ENCODE measurements around the gene NBDY.
"Not testable (repeated sequence)": the region's sequence is repeated elsewhere in the genome, so short reads cannot be mapped to it uniquely, and the experiment has no call there.

The NBDY gene

DNA sequence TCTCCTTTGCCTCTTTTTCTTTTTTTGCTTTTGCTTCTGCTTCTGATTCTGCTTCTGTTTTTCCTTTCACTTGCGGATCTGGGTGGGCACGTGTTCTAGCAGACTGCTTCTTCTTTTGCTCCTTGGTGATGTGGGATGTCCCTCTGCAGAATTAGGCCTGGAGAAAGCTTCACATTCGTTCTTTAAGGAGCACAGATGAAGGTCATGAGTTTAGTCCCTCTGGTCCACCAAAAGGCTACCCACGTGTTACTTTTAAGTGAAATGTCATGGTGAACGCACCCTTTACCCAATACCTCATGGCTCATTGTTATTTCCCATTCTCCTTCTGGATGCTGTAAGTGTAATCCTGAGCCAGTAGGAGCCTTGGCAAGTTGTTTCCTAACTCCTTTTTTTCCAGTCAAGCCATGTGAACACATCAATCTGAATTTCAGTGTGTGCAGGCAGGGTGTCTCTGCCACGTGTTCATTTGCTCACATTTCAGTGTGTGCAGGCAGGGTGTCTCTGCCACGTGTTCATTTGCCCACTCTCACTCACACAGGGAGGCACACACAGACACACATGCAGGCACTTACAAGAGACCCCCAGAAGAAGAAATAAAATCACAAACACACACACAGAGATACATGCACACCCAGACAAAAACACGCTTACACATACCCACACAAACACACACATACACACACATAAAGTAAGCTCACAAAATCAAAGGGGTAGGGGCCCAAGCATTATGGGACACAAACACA is 36.9 kb downstream of the NBDY start:
- no peaks in the 10 kb centered on the region for H3K79me1 ChIP-seq (ENCODE audit: low read length)
- no peaks in the 10 kb centered on the region for H3K4me1 ChIP-seq (ENCODE audit: control insufficient read depth, low read depth, low read length)
- H3K27ac ChIP-seq (ENCODE audit: low read depth, low read length), result no peak overlapping the region

GRCh38 chrX:56766554-56767347 is 37.7 kb downstream of the NBDY start:
- peak; percentile 75 for DNase-seq
- Histone ChIP-seq H3K56ac (ENCODE audit: low read length) (no peak overlapping the region), H3K36me3 (ENCODE audit: control insufficient read depth, insufficient read depth, low read length) (no peaks in the 10 kb centered on the region), H3K4me2 (ENCODE audit: low read length) (no peak overlapping the region), H3K4ac (ENCODE audit: low read depth, low read length) (no peak overlapping the region), H3K4me3 (ENCODE audit: low read length) (no peak overlapping the region), H2BK15ac (replicated peaks; ENCODE audit: low read depth) (no peak overlapping the region), H3K18ac (ENCODE audit: low read length) (no peak overlapping the region), H3K9ac (ENCODE audit: low read length) (no peak overlapping the region), H3K27ac (ENCODE audit: low read depth, low read length) (no peak overlapping the region), H2BK120ac (ENCODE audit: low read depth, low read length) (no peak overlapping the region), H3K4me1 (ENCODE audit: control insufficient read depth, low read depth, low read length) (no peaks in the 10 kb centered on the region), H2BK5ac (ENCODE audit: low read length) (no peak overlapping the region), H2AK5ac (ENCODE audit: low read length) (no peak overlapping the region), H3K79me2 (ENCODE audit: control insufficient read depth, insufficient read depth, low read length) (no peaks in the 10 kb centered on the region), H3K27me3 (ENCODE audit: insufficient read depth, low read length, poor library complexity) (no peaks in the 10 kb centered on the region), H4K5ac (ENCODE audit: low read length) (no peak overlapping the region), H4K8ac (ENCODE audit: low read depth, low read length) (no peak overlapping the region), H3K79me1 (ENCODE audit: low read length) (no peaks in the 10 kb centered on the region), H3K23ac (ENCODE audit: low read length) (no peak overlapping the region)
- WGBS (ENCODE audit: extremely low coverage, insufficient coverage, low lambda C conversion rate), result no CpG with 5 or more reads among the region's 16 CpGs

More for the DNA sequence above, 36.9 kb downstream of the NBDY start:
- Histone ChIP-seq H3K18ac (ENCODE audit: low read length) (no peak overlapping the region), H3K79me2 (ENCODE audit: control insufficient read depth, insufficient read depth, low read length) (no peaks in the 10 kb centered on the region), H3K9ac (ENCODE audit: low read length) (no peak overlapping the region), H3K27me3 (ENCODE audit: insufficient read depth, low read length, poor library complexity) (no peaks in the 10 kb centered on the region), H3K36me3 (ENCODE audit: control insufficient read depth, insufficient read depth, low read length) (no peaks in the 10 kb centered on the region), H3K56ac (ENCODE audit: low read length) (no peak overlapping the region), H3K4me2 (ENCODE audit: low read length) (no peak overlapping the region), H2BK120ac (ENCODE audit: low read depth, low read length) (no peak overlapping the region), H3K23ac (ENCODE audit: low read length) (no peak overlapping the region), H3K4ac (ENCODE audit: low read depth, low read length) (no peak overlapping the region), H3K4me3 (ENCODE audit: low read length) (no peak overlapping the region), H2BK15ac (replicated peaks; ENCODE audit: low read depth) (no peak overlapping the region), H4K5ac (ENCODE audit: low read length) (no peak overlapping the region), H4K8ac (ENCODE audit: low read depth, low read length) (no peak overlapping the region), H2AK5ac (ENCODE audit: low read length) (no peak overlapping the region), H2BK5ac (ENCODE audit: low read length) (no peak overlapping the region)
- no peak for DNase-seq
- WGBS (ENCODE audit: extremely low coverage, insufficient coverage, low lambda C conversion rate), result no CpG with 5 or more reads among the region's 8 CpGs

- not testable (repeated sequence) for H3K27me3 ChIP-seq (ENCODE audit: insufficient read depth, low read length, poor library complexity); H3K79me1 ChIP-seq (ENCODE audit: low read length); H4K8ac ChIP-seq (ENCODE audit: low read depth, low read length); H2AK5ac ChIP-seq (ENCODE audit: low read length); H3K4ac ChIP-seq (ENCODE audit: low read depth, low read length); H2BK120ac ChIP-seq (ENCODE audit: low read depth, low read length); H3K79me2 ChIP-seq (ENCODE audit: control insufficient read depth, insufficient read depth, low read length); H2BK5ac ChIP-seq (ENCODE audit: low read length); H2BK15ac ChIP-seq (replicated peaks; ENCODE audit: low read depth); DNase-seq; H3K4me2 ChIP-seq (ENCODE audit: low read length); H3K56ac ChIP-seq (ENCODE audit: low read length); H3K4me1 ChIP-seq (ENCODE audit: control insufficient read depth, low read depth, low read length); H3K36me3 ChIP-seq (ENCODE audit: control insufficient read depth, insufficient read depth, low read length); H3K9ac ChIP-seq (ENCODE audit: low read length); H3K27ac ChIP-seq (ENCODE audit: low read depth, low read length); H3K23ac ChIP-seq (ENCODE audit: low read length); H4K5ac ChIP-seq (ENCODE audit: low read length); H3K4me3 ChIP-seq (ENCODE audit: low read length); H3K18ac ChIP-seq (ENCODE audit: low read length)
- whole genome bisulfite sequencing (ENCODE audit: extremely low coverage, insufficient coverage, low lambda C conversion rate), result no CpG with 5 or more reads among the region's 45 CpGs
Observed at GRCh38 chrX:56767348-56768119, 38.5 kb downstream of the NBDY start.

- H3K79me2 ChIP-seq (ENCODE audit: control insufficient read depth, insufficient read depth, low read length); H3K9ac ChIP-seq (ENCODE audit: low read length); H3K4ac ChIP-seq (ENCODE audit: low read depth, low read length); H3K27me3 ChIP-seq (ENCODE audit: insufficient read depth, low read length, poor library complexity); H4K8ac ChIP-seq (ENCODE audit: low read depth, low read length); DNase-seq; H3K56ac ChIP-seq (ENCODE audit: low read length); H3K27ac ChIP-seq (ENCODE audit: low read depth, low read length); H2BK120ac ChIP-seq (ENCODE audit: low read depth, low read length); H3K4me2 ChIP-seq (ENCODE audit: low read length); H2BK15ac ChIP-seq (replicated peaks; ENCODE audit: low read depth); H3K4me3 ChIP-seq (ENCODE audit: low read length); H2AK5ac ChIP-seq (ENCODE audit: low read length); H3K23ac ChIP-seq (ENCODE audit: low read length); H2BK5ac ChIP-seq (ENCODE audit: low read length); H3K79me1 ChIP-seq (ENCODE audit: low read length); H3K18ac ChIP-seq (ENCODE audit: low read length); H4K5ac ChIP-seq (ENCODE audit: low read length); H3K4me1 ChIP-seq (ENCODE audit: control insufficient read depth, low read depth, low read length); H3K36me3 ChIP-seq (ENCODE audit: control insufficient read depth, insufficient read depth, low read length): not testable (repeated sequence)
- WGBS (ENCODE audit: extremely low coverage, insufficient coverage, low lambda C conversion rate), result no CpG with 5 or more reads among the region's 24 CpGs
Observed at GRCh38 chrX:56768120-56768660, 39.1 kb downstream of the NBDY start.

GRCh38 chrX:56772675-56773521 is 43.9 kb downstream of the NBDY start:
- H2BK15ac ChIP-seq (replicated peaks; ENCODE audit: low read depth); H3K9ac ChIP-seq (ENCODE audit: low read length); H3K79me1 ChIP-seq (ENCODE audit: low read length); H3K23ac ChIP-seq (ENCODE audit: low read length); H3K4ac ChIP-seq (ENCODE audit: low read depth, low read length); H3K18ac ChIP-seq (ENCODE audit: low read length); H3K27ac ChIP-seq (ENCODE audit: low read depth, low read length); H3K56ac ChIP-seq (ENCODE audit: low read length); H4K8ac ChIP-seq (ENCODE audit: low read depth, low read length); H4K5ac ChIP-seq (ENCODE audit: low read length); H3K4me2 ChIP-seq (ENCODE audit: low read length); H3K79me2 ChIP-seq (ENCODE audit: control insufficient read depth, insufficient read depth, low read length); H2BK5ac ChIP-seq (ENCODE audit: low read length); H3K27me3 ChIP-seq (ENCODE audit: insufficient read depth, low read length, poor library complexity); H2AK5ac ChIP-seq (ENCODE audit: low read length); DNase-seq; H3K4me3 ChIP-seq (ENCODE audit: low read length); H2BK120ac ChIP-seq (ENCODE audit: low read depth, low read length); H3K36me3 ChIP-seq (ENCODE audit: control insufficient read depth, insufficient read depth, low read length); H3K4me1 ChIP-seq (ENCODE audit: control insufficient read depth, low read depth, low read length): not testable (repeated sequence)
- no CpG with 5 or more reads among the region's 32 CpGs for WGBS (ENCODE audit: extremely low coverage, insufficient coverage, low lambda C conversion rate)

Data from mesendoderm (in vitro differentiated cells).